Sigmoid colon (tissue), 4 donors: ENCODE data around the gene FBXO34.

Source experiments
- EP300 ChIP-seq, 4 donors: sonication (generic); formaldehyde crosslinking; IDR thresholded peaks; one replicate each; pipeline ENCODE4 v1.6.1; 2017; ENCODE audit warnings: antibody characterized with exemption in 4 of 4
- POLR2A ChIP-seq, 2 donors: fragments of 450-650 bp; IDR thresholded peaks; one replicate each; pipeline ENCODE4 v1.6.1; 2016; ENCODE audit warnings: antibody characterized with exemption in 2 of 2, mild to moderate bottlenecking in 2 of 2, moderate library complexity in 2 of 2
- POLR2AphosphoS5 ChIP-seq, 4 donors: sonication (generic); formaldehyde crosslinking; IDR thresholded peaks; one replicate each; pipeline ENCODE4 v1.6.1; 2017; ENCODE audit warnings: antibody characterized with exemption in 4 of 4
- TF ChIP-seq, protein P1 (sequence below), 4 experiments: fragments of 450-650 bp in 3 of 4; fragments of 200-600 bp in 1 of 4; IDR thresholded peaks; one replicate each; pipeline ENCODE4 v1.5.1; 2016 to 2019; ENCODE audit warnings: antibody characterized with exemption in 4 of 4, mild to moderate bottlenecking in 3 of 4, moderate library complexity in 2 of 4

DNA sequence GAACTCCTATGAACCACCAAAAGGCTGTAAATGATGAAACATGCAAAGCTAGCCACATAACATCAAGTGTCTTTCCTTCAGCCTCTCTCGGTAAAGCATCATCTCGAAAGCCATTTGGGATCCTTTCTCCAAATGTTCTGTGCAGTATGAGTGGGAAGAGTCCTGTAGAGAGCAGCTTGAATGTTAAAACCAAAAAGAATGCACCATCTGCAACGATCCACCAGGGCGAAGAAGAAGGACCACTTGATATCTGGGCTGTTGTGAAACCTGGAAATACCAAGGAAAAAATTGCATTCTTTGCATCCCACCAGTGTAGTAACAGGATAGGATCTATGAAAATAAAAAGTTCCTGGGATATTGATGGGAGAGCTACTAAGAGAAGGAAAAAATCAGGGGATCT, 79.2 kb downstream of the FBXO34 start:
- TF ChIP-seq POLR2AphosphoS5 (IDR thresholded peaks at IDR 0.05) (no peak), POLR2A (IDR thresholded peaks at IDR 0.05) (no peak), EP300 (IDR thresholded peaks at IDR 0.05) (no peak)
- TF ChIP-seq, protein P1, sequence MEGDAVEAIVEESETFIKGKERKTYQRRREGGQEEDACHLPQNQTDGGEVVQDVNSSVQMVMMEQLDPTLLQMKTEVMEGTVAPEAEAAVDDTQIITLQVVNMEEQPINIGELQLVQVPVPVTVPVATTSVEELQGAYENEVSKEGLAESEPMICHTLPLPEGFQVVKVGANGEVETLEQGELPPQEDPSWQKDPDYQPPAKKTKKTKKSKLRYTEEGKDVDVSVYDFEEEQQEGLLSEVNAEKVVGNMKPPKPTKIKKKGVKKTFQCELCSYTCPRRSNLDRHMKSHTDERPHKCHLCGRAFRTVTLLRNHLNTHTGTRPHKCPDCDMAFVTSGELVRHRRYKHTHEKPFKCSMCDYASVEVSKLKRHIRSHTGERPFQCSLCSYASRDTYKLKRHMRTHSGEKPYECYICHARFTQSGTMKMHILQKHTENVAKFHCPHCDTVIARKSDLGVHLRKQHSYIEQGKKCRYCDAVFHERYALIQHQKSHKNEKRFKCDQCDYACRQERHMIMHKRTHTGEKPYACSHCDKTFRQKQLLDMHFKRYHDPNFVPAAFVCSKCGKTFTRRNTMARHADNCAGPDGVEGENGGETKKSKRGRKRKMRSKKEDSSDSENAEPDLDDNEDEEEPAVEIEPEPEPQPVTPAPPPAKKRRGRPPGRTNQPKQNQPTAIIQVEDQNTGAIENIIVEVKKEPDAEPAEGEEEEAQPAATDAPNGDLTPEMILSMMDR (IDR thresholded peaks at IDR 0.05), result no peak
